ENCODE results near the gene OR6B3. TPM values are rescaled to one million over a fixed set of nuclear protein-coding genes. Genes with fewer than 3 reads are reported as not detected.

Gene OR6B3
- total RNA-seq, 1 experiment from 2014 or later = not detected

GRCh38 chr2:240000671-240001070 is 52.6 kb downstream of the OR6B3 start:
- in situ Hi-C loops (cut with HindIII; ENCODE audit: low pct_unique_long_range_greater_than_20kb, low sequenced_read_pairs) = no loop called here
- DNase-seq (ENCODE audit: low read depth) = no peak

- no peak for DNase-seq (ENCODE audit: low read depth)
- in situ Hi-C loops (cut with HindIII; ENCODE audit: low pct_unique_long_range_greater_than_20kb, low sequenced_read_pairs) = no loop called here
Measured at GRCh38 chr2:239997686-239998409, 55.5 kb downstream of the OR6B3 start.

Other genes starting within 250 kb of the OR6B3 start
- 86.5 and 156 TPM in 2 replicates for gene NDUFA10, start 28.2 kb downstream of the OR6B3 start, total RNA-seq (2014; rRNA removed; shearing (Covaris generic); ENCODE audit: low replicate concordance)
- gene OR6B2, start 23.1 kb downstream of the OR6B3 start, total RNA-seq (2014; rRNA removed; shearing (Covaris generic); ENCODE audit: low replicate concordance) = not detected in 2 replicates
- gene COPS9, start 82.8 kb upstream of the OR6B3 start, total RNA-seq (2014; rRNA removed; shearing (Covaris generic); ENCODE audit: low replicate concordance) = 72.6 and 116 TPM in 2 replicates
- not detected in 2 replicates for gene OTOS, start 87.1 kb upstream of the OR6B3 start, total RNA-seq (2014; rRNA removed; shearing (Covaris generic); ENCODE audit: low replicate concordance)